GM19438 (cell line): ENCODE data around the gene LRRC47.
"Not testable (repeated sequence)": the region's sequence is repeated elsewhere in the genome, so short reads cannot be mapped to it uniquely, and the experiment has no call there.

Experiments
- ATAC-seq: cut with Tn5 transposase; IDR thresholded peaks from one replicate; pipeline ENCODE4 v1.9.1; 2021; ENCODE audit warnings: low read depth; ENCODE audit not compliant: unreplicated experiment

The LRRC47 gene

GRCh38 chr1:3750741-3751140 is 45.6 kb downstream of the LRRC47 start:
- ATAC-seq, result no peak

- no peak for ATAC-seq
Measured at GRCh38 chr1:3749512-3749911, 46.8 kb downstream of the LRRC47 start.

- not testable (repeated sequence) for ATAC-seq
Measured at GRCh38 chr1:3748316-3748900, 47.9 kb downstream of the LRRC47 start.

- ATAC-seq, result no peak
Measured at GRCh38 chr1:3747903-3748302, 48.4 kb downstream of the LRRC47 start.

- no peak for ATAC-seq
Measured at GRCh38 chr1:3747522-3747848, 48.8 kb downstream of the LRRC47 start.

GRCh38 chr1:3746830-3747521 is 49.3 kb downstream of the LRRC47 start:
- ATAC-seq, result peak; percentile 81

GRCh38 chr1:3746389-3746829 is 49.9 kb downstream of the LRRC47 start:
- ATAC-seq, result peak; percentile 17

GRCh38 chr1:3745590-3746381 is 50.5 kb downstream of the LRRC47 start:
- ATAC-seq, result no peak

GRCh38 chr1:3745071-3745470 is 51.2 kb downstream of the LRRC47 start:
- ATAC-seq, result no peak

GRCh38 chr1:3744646-3745045 is 51.7 kb downstream of the LRRC47 start:
- no peak for ATAC-seq

GRCh38 chr1:3743826-3744225 is 52.5 kb downstream of the LRRC47 start:
- no peak for ATAC-seq

- no peak for ATAC-seq
Measured at GRCh38 chr1:3743421-3743820, 52.9 kb downstream of the LRRC47 start.

- no peak for ATAC-seq
Measured at GRCh38 chr1:3742439-3743298, 53.6 kb downstream of the LRRC47 start.

- ATAC-seq, result no peak
Measured at GRCh38 chr1:3741566-3742438, 54.5 kb downstream of the LRRC47 start.

- ATAC-seq, result no peak
Measured at GRCh38 chr1:3740752-3741151, 55.5 kb downstream of the LRRC47 start.

GRCh38 chr1:3740042-3740441 is 56.3 kb downstream of the LRRC47 start:
- ATAC-seq, result no peak

GRCh38 chr1:3738943-3739342 is 57.4 kb downstream of the LRRC47 start:
- no peak for ATAC-seq

GRCh38 chr1:3736708-3737107 is 59.6 kb downstream of the LRRC47 start:
- ATAC-seq, result no peak

GRCh38 chr1:3736131-3736561 is 60.2 kb downstream of the LRRC47 start:
- no peak for ATAC-seq

- no peak for ATAC-seq
Measured at GRCh38 chr1:3735688-3736087, 60.6 kb downstream of the LRRC47 start.
